MM.1S (cell line): Measurements from ENCODE around the gene KCNAB3.

Experiments
- DNase-seq: peaks from one replicate; pipeline ENCODE4 v3.0.0-alpha.2; 2015
- H2AFZ ChIP-seq: fragments of 300-600 bp; sonication (generic); 2 replicates; pipeline ENCODE4 v1.6.0; 2016; ENCODE audit warnings: antibody characterized with exemption, low read length
- H3F3A ChIP-seq: fragments of 300-600 bp; sonication (generic); 2 replicates; pipeline ENCODE4 v1.6.1; 2016; ENCODE audit warnings: mild to moderate bottlenecking, antibody characterized with exemption, low read length, moderate library complexity, mixed read lengths; ENCODE audit not compliant: insufficient read depth
- H3K27ac ChIP-seq: fragments of 300-600 bp; sonication (generic); 2 replicates; pipeline ENCODE4 v1.5.1; 2016; ENCODE audit warnings: mild to moderate bottlenecking, low read length
- H3K27me3 ChIP-seq: fragments of 300-600 bp; sonication (generic); replicated peaks from 2 replicates; pipeline ENCODE4 v1.6.0; 2016; ENCODE audit warnings: low read length; ENCODE audit not compliant: insufficient read depth
- H3K36me3 ChIP-seq: fragments of 300-600 bp; sonication (generic); replicated peaks from 2 replicates; pipeline ENCODE4 v1.6.1; 2016; ENCODE audit warnings: mild to moderate bottlenecking, low read length, mixed read lengths; ENCODE audit not compliant: insufficient read depth
- H3K4me1 ChIP-seq: fragments of 300-600 bp; sonication (generic); 2 replicates; pipeline ENCODE4 v1.6.1; 2016; ENCODE audit warnings: low read length, mixed read lengths
- H3K4me2 ChIP-seq: fragments of 300-600 bp; sonication (generic); 2 replicates; pipeline ENCODE4 v1.6.0; 2016; ENCODE audit warnings: low read depth, low read length
- H3K4me3 ChIP-seq: fragments of 300-600 bp; sonication (generic); 2 replicates; pipeline ENCODE4 v1.5.1; 2016; ENCODE audit warnings: low read length, mixed read lengths
- H3K79me2 ChIP-seq: fragments of 300-600 bp; sonication (generic); 2 replicates; pipeline ENCODE4 v1.6.1; 2016; ENCODE audit warnings: mixed run types, low read length, mixed read lengths
- H3K9ac ChIP-seq: fragments of 300-600 bp; sonication (generic); 2 replicates; pipeline ENCODE4 v1.6.1; 2016; ENCODE audit warnings: low read length, mixed read lengths
- H3K9me2 ChIP-seq: fragments of 300-600 bp; sonication (generic); replicated peaks from 2 replicates; pipeline ENCODE4 v1.6.1; 2016; ENCODE audit warnings: mild to moderate bottlenecking, low read length, mixed read lengths; ENCODE audit not compliant: insufficient read depth
- H3K9me3 ChIP-seq: fragments of 300-600 bp; sonication (generic); replicated peaks from 2 replicates; pipeline ENCODE4 v1.6.1; 2016; ENCODE audit warnings: mild to moderate bottlenecking, low read length, mixed read lengths; ENCODE audit not compliant: insufficient read depth
- H4K20me1 ChIP-seq: fragments of 300-600 bp; sonication (generic); 2 replicates; pipeline ENCODE4 v1.6.1; 2016; ENCODE audit warnings: mild to moderate bottlenecking, low read length, moderate library complexity, mixed read lengths; ENCODE audit not compliant: insufficient read depth
- EZH2 ChIP-seq: fragments of 300-600 bp; sonication (generic); optimal IDR thresholded peaks from 2 replicates; pipeline ENCODE3; 2017; ENCODE audit warnings: low read depth, mild to moderate bottlenecking, antibody characterized with exemption, low read length, mixed read lengths
- EZH2phosphoT487 ChIP-seq: fragments of 300-600 bp; sonication (generic); IDR thresholded peaks from 2 replicates; pipeline ENCODE4 v1.6.1; 2018; ENCODE audit warnings: antibody characterized with exemption, low read length
- TF ChIP-seq, protein P1 (sequence below): fragments of 300-600 bp; sonication (generic); IDR thresholded peaks from 2 replicates; pipeline ENCODE4 v1.5.1; 2016; ENCODE audit warnings: antibody characterized with exemption, low read length, mixed read lengths

KCNAB3 gene

DNA sequence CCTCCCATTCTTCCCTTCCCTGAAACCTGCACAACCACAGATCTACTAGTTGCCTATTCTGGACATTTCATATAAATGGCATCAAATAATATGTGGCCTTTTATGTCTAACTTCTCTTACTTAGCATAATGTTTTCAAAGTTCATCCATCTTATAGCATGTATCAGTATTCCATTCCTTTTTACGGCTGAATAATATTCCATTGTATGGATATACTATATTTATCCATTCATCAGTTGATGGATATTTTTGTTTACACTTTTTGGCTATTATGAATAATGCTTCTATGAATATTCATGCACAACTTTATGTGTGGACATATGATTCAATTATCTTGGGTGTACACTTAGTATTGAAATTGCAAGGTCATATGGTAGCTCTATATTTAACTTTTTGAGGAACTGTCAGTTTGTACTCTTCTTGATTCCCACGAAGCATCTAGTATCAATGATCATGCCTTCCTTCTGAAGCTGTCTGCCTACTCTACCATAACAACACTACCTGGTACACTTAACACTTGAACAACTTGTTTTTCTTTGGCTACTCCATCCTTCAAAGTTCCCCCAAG is 53.8 kb downstream of the KCNAB3 start:
- no peaks in the 10 kb centered on the region for H3K9me3 ChIP-seq
- H3K9me2 ChIP-seq = no peaks in the 10 kb centered on the region
- no peaks in the 10 kb centered on the region for H3K79me2 ChIP-seq
- H3K36me3 ChIP-seq = no peaks in the 10 kb centered on the region
- peaks cover 11% of the 10 kb centered on the region; the same call in 1 of the 2 replicates for H3K27me3 ChIP-seq
- H3K27ac ChIP-seq = no peak overlapping the region
- H3K4me2 ChIP-seq = no peak overlapping the region
- no peaks in the 10 kb centered on the region for H3K4me1 ChIP-seq
- no peak overlapping the region for H3K4me3 ChIP-seq
- no peak overlapping the region for H3K9ac ChIP-seq
- DNase-seq = no peak
- H2AFZ ChIP-seq = no peak overlapping the region
- H3F3A ChIP-seq = no peaks in the 10 kb centered on the region
- no peaks in the 10 kb centered on the region for H4K20me1 ChIP-seq
- TF ChIP-seq EZH2phosphoT487 (no peak), EZH2 (no peak)
- TF ChIP-seq, protein P1, sequence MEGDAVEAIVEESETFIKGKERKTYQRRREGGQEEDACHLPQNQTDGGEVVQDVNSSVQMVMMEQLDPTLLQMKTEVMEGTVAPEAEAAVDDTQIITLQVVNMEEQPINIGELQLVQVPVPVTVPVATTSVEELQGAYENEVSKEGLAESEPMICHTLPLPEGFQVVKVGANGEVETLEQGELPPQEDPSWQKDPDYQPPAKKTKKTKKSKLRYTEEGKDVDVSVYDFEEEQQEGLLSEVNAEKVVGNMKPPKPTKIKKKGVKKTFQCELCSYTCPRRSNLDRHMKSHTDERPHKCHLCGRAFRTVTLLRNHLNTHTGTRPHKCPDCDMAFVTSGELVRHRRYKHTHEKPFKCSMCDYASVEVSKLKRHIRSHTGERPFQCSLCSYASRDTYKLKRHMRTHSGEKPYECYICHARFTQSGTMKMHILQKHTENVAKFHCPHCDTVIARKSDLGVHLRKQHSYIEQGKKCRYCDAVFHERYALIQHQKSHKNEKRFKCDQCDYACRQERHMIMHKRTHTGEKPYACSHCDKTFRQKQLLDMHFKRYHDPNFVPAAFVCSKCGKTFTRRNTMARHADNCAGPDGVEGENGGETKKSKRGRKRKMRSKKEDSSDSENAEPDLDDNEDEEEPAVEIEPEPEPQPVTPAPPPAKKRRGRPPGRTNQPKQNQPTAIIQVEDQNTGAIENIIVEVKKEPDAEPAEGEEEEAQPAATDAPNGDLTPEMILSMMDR = no peak

DNA sequence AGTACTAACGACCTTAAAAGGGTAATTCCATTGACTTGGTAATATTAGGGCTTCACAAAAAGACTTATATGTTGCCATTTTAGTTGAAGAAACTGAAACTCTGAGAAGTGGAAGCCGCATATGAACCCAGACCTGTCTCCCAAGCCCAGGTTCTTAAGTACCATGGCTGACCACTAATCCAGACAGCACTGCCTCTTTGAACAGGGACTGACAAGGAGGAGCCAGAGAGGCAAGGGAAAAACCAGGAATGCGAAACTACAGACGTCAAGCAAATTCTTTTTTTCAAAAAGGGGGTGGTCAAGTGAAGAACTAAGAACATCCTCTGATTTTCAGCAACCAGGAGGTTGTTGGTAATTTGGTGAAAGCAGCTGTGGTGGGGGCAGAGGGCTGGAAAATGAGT is 56.6 kb downstream of the KCNAB3 start:
- TF ChIP-seq EZH2phosphoT487 (no peak), EZH2 (no peak)
- TF ChIP-seq, protein P1 = no peak
- peak overlapping the region; percentile 31 for H3K4me2 ChIP-seq
- DNase-seq = no peak
- no peaks in the 10 kb centered on the region for H3K4me1 ChIP-seq
- no peak overlapping the region for H3K9ac ChIP-seq
- no peaks in the 10 kb centered on the region for H3F3A ChIP-seq
- no peak overlapping the region for H2AFZ ChIP-seq
- H3K27ac ChIP-seq = no peak overlapping the region
- no peaks in the 10 kb centered on the region for H4K20me1 ChIP-seq
- no peaks in the 10 kb centered on the region for H3K27me3 ChIP-seq
- no peaks in the 10 kb centered on the region for H3K9me2 ChIP-seq
- H3K9me3 ChIP-seq = no peaks in the 10 kb centered on the region
- no peaks in the 10 kb centered on the region for H3K79me2 ChIP-seq
- no peak overlapping the region for H3K4me3 ChIP-seq
- no peaks in the 10 kb centered on the region for H3K36me3 ChIP-seq
